Stimulated activated naive CD8-positive, alpha-beta T cell treated with anti-CD3 and anti-CD28 coated beads, Interleukin-15, amount 100 ng/mL, for 72 hours (primary cell): ENCODE measurements around the gene OVCA2.

Experiments
- ATAC-seq: fragments of 150-1000 bp; cut with Tn5 transposase; 2 replicates; pipeline ENCODE4 v1.10.0; 2021; ENCODE audit warnings: mild to moderate bottlenecking, moderate library complexity
- DNase-seq, 2 donors: peaks; one replicate each; pipeline ENCODE4 v3.0.0; 2021 to 2022
- H3K27ac Mint-ChIP-seq, 2 donors: one replicate each; pipeline ENCODE4 v1.8.0; 2022; ENCODE audit warnings: mild to moderate bottlenecking in 2 of 2, mixed read lengths in 2 of 2, moderate library complexity in 2 of 2
- H3K27me3 Mint-ChIP-seq: one replicate; pipeline ENCODE4 v1.8.0; 2022; ENCODE audit warnings: mixed read lengths
- H3K4me1 Mint-ChIP-seq: one replicate; pipeline ENCODE4 v1.8.0; 2022; ENCODE audit warnings: mild to moderate bottlenecking, mixed read lengths
- H3K4me3 Mint-ChIP-seq, 2 donors: one replicate each; pipeline ENCODE4 v1.8.0; 2022; ENCODE audit warnings: mild to moderate bottlenecking in 2 of 2, mixed read lengths in 2 of 2, moderate library complexity in 1 of 2
- H3K9me3 Mint-ChIP-seq, 2 donors: one replicate each; pipeline ENCODE4 v1.8.0; 2022; ENCODE audit warnings: mixed read lengths in 2 of 2

OVCA2 gene

DNA sequence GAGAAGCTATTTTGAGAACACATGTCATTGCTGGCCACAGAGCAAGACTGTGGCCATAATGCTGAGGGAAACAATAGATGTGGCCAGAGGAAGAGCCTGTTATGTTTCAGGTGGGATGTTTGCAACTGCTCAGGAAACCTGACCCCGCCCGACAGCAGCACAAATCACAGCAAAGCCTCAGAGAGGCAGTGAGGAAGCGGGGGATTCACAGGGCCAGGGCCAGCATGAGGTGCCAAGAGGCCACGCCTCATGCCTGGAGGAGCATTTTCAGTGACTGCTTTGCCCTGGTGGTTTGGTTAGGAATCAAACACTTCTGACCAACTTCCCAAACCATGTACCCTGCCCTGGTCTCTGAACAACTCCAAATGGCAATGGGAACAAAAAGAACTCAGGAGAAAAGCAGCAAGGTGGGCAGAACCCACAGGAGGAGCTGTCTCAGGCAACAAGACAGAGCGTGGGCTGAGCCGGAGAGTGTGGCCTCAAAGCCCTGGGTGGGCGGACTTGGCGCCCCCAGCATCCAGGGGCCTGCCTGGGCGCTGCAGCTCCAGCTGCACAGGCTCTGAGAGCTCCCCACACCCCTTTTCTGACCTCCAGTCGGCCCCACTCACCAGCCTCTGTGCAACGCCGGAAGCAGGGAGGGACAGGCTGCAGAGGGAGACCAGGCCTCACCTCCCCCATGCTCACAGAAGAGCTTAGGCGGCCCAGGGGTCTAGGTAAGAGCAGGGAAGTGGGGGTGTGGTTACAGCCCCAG is 33.7 kb downstream of the OVCA2 start:
- Mint-ChIP-seq H3K27ac (peak overlapping the region; percentile 52 to 81), H3K4me3 (peak overlapping the region in 1 of 2 donors; percentile 30), H3K4me1 (peaks cover 38% of the 10 kb centered on the region), H3K9me3 (no peaks in the 10 kb centered on the region), H3K27me3 (no peaks in the 10 kb centered on the region)
- ATAC-seq (no peak), DNase-seq (no peak)

DNA sequence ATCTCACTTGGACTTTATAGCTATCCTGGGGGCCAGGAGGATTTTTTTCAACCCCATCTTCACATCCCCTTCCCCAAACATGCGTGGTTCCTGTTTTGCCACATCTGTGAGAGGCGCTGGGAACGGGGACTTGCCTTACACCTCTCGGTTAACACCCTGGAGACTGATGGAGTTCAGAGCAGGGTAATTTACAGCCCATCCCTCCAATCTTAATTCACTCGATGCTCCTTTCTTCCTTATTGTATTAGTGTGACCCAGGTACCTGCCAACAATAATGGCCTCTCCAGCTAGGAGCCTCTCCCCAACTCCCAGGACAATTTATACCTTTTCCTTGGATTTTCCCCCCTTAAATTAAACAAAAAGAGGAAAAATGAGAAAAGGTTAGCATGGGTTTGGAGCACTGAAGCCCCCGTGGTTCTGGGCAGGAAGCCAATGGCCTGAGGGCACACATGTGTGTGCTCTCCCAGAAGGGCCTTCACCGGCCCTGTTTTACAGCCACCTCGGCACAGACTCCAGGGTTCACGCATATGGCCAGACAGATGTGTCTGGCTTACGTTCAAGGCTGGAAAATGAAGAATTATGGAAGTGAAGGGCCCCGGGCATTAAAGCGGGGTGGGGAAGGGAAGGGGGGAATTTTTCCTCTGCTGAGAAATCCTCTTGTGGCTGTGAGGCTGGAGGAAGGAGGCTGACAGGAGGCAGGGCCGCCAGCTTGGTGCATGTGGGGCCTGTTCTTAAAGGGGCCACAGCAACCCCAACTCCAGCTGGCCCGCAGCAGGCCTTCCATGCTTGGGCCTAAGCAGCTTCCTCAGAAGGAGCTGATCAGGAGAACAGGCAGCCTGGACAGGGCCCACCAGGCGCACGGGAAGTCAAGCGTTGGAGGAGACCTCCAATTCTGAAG is 34.5 kb downstream of the OVCA2 start:
- no peak for ATAC-seq
- Mint-ChIP-seq H3K27me3 (no peaks in the 10 kb centered on the region), H3K4me1 (peaks cover 29% of the 10 kb centered on the region), H3K4me3 (peak overlapping the region in 1 of 2 donors; percentile 38), H3K27ac (no peak overlapping the region), H3K9me3 (no peaks in the 10 kb centered on the region)
- no peak for DNase-seq

- Mint-ChIP-seq H3K9me3 (no peaks in the 10 kb centered on the region), H3K27ac (peak overlapping the region in 1 of 2 donors; percentile 54), H3K4me1 (peaks cover 29% of the 10 kb centered on the region), H3K27me3 (no peaks in the 10 kb centered on the region), H3K4me3 (no peak overlapping the region)
- no peak for ATAC-seq
- DNase-seq, result no peak
Measured at GRCh38 chr17:2077040-2077439, 35.2 kb downstream of the OVCA2 start.

- Mint-ChIP-seq H3K4me1 (peaks cover 41% of the 10 kb centered on the region), H3K9me3 (no peaks in the 10 kb centered on the region), H3K27ac (peak overlapping the region in 1 of 2 donors; percentile 8), H3K4me3 (no peak overlapping the region), H3K27me3 (no peaks in the 10 kb centered on the region)
- ATAC-seq (no peak), DNase-seq (no peak)
Measured at GRCh38 chr17:2081564-2081963, 39.7 kb downstream of the OVCA2 start.

DNA sequence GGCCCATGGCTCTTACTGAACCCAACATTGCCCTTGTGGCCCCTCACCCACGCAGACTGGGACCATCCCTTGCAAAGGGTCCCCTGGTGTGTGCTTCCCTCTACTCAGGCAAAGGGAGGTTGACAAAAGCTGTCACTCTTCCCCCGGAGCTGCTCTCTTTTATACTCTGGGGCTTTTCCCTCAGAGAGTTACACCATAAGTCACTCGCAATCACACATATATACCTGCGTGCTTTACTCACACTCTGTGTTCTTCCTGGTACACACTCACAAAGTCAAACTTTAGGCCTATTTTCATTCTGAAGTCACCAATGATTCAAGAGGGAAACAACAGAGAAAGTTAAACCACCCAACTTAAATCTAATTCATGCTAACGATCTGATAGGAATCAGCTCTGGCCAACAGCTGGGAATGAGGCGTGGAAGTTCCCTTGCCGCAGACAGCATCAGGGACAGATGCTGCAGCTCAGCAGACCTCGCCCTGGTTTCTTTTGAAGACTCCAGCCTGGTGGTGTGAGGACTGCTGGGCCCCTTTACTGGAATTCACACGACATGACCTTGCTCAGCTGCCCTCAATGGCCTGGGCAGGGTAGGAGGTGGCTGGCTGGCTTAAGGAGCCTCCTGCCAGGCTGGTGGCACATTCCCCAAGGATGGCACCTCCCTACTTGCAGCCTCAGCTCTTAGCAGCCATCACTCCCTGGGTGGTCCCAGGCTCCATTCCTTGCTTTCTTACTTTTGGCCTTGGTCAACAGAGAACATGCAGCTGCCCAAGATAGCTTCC is 40.4 kb downstream of the OVCA2 start:
- no peak for ATAC-seq
- no peaks in the 10 kb centered on the region for H3K27me3 Mint-ChIP-seq
- DNase-seq, result no peak
- no peaks in the 10 kb centered on the region for H3K9me3 Mint-ChIP-seq
- peaks cover 48% of the 10 kb centered on the region for H3K4me1 Mint-ChIP-seq
- no peak overlapping the region for H3K4me3 Mint-ChIP-seq
- peak overlapping the region in 1 of 2 donors; percentile 8 for H3K27ac Mint-ChIP-seq

DNA sequence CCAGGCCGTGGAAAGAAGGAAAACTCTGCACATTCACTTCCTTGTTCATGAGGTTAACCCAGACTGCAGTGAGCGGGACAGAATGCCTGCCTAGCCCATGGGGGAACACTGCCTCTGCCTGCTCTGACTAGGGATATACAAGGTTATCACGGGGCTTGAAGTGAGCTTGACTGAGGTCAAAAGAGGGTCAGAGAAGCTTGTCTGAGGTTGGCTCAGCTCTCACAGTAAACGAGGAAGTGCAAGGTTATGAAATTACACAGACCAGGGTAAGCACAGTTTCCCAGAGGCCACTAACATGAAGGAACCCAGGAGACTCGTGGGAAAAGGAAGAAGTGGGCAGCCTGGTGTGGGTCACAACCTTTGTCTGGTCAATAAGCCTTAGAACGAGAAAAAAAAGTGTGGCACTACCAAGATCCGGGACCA is 41.8 kb downstream of the OVCA2 start:
- Mint-ChIP-seq H3K4me1 (peaks cover 62% of the 10 kb centered on the region), H3K4me3 (no peak overlapping the region)

DNA sequence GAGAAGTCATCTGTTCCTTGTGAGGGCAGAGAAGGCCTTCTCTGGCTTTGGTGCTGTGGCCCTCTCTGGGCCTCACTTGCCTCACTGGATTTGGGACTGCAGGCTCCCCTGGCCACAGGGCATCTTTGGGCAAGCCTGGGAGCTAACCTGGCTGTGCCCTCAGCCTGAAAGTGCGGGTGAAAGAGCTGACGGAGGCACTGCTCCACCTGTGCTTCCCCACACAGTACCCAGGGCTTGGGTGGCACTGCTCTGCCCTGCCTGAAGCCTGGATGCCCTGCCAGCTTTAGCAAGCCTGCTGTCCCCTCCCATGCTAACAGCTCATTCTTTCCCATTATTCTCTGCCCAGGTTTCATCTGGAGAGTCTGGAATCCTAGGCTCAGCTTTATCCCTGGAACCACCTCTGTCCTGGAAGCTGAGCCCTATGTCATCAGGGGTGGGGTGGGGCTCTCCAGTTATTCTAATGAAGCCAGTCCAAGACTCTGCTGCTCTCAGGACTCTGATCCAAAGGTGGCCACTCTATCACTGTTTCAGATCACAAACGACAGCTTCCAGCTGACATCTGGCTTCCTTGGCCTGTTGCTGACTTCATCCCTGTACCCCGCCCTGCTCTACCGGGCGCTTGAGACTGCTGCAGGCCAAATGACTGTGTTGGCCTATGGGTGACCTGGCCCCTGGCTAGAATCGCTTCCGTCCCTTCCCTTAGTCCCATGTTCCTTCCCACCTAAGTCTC is 42.4 kb downstream of the OVCA2 start:
- DNase-seq (no peak), ATAC-seq (no peak)
- H3K27ac Mint-ChIP-seq, result peak overlapping the region in 1 of 2 donors; percentile 55
- no peaks in the 10 kb centered on the region for H3K27me3 Mint-ChIP-seq
- no peak overlapping the region for H3K4me3 Mint-ChIP-seq
- H3K9me3 Mint-ChIP-seq, result no peaks in the 10 kb centered on the region
- peaks cover 68% of the 10 kb centered on the region for H3K4me1 Mint-ChIP-seq

More for the DNA sequence above, 41.8 kb downstream of the OVCA2 start:
- DNase-seq (no peak), ATAC-seq (no peak)
- H3K9me3 Mint-ChIP-seq, result no peaks in the 10 kb centered on the region
- H3K27me3 Mint-ChIP-seq, result no peaks in the 10 kb centered on the region
- H3K27ac Mint-ChIP-seq, result no peak overlapping the region

- H3K4me1 Mint-ChIP-seq, result peaks cover 76% of the 10 kb centered on the region
Measured at GRCh38 chr17:2084766-2085647, 43.2 kb downstream of the OVCA2 start.

GRCh38 chr17:2085648-2085949 is 43.8 kb downstream of the OVCA2 start:
- DNase-seq (no peak), ATAC-seq (no peak)
- Mint-ChIP-seq H3K4me1 (peaks cover 82% of the 10 kb centered on the region), H3K27ac (no peak overlapping the region), H3K27me3 (no peaks in the 10 kb centered on the region), H3K9me3 (no peaks in the 10 kb centered on the region), H3K4me3 (no peak overlapping the region)

More at GRCh38 chr17:2084766-2085647, 43.2 kb downstream of the OVCA2 start:
- no peak overlapping the region for H3K4me3 Mint-ChIP-seq
- no peaks in the 10 kb centered on the region for H3K27me3 Mint-ChIP-seq
- H3K27ac Mint-ChIP-seq, result peak overlapping the region in 1 of 2 donors; percentile 15
- no peak for DNase-seq
- no peaks in the 10 kb centered on the region for H3K9me3 Mint-ChIP-seq
- no peak for ATAC-seq

GRCh38 chr17:2086306-2086705 is 44.5 kb downstream of the OVCA2 start:
- DNase-seq (no peak), ATAC-seq (no peak)
- Mint-ChIP-seq H3K9me3 (no peaks in the 10 kb centered on the region), H3K4me3 (no peak overlapping the region), H3K27me3 (no peaks in the 10 kb centered on the region), H3K27ac (peak overlapping the region in 1 of 2 donors; percentile 38), H3K4me1 (peaks cover 89% of the 10 kb centered on the region)

- peak; percentile 54 to 75 for DNase-seq
- Mint-ChIP-seq H3K4me1 (peaks cover 90% of the 10 kb centered on the region), H3K9me3 (no peaks in the 10 kb centered on the region), H3K27me3 (no peaks in the 10 kb centered on the region), H3K27ac (peak overlapping the region; percentile 22 to 68), H3K4me3 (peak overlapping the region; percentile 61 to 68)
- ATAC-seq, result peak; percentile 88
Measured at GRCh38 chr17:2087597-2088211, 45.9 kb downstream of the OVCA2 start.

GRCh38 chr17:2089021-2089422 is 47.2 kb downstream of the OVCA2 start:
- Mint-ChIP-seq H3K27ac (peak overlapping the region; percentile 67 to 95), H3K4me3 (peak overlapping the region; percentile 95 to 96), H3K9me3 (no peaks in the 10 kb centered on the region), H3K4me1 (peaks cover 83% of the 10 kb centered on the region), H3K27me3 (no peaks in the 10 kb centered on the region)
- ATAC-seq (peak; percentile 33), DNase-seq (no peak)

DNA sequence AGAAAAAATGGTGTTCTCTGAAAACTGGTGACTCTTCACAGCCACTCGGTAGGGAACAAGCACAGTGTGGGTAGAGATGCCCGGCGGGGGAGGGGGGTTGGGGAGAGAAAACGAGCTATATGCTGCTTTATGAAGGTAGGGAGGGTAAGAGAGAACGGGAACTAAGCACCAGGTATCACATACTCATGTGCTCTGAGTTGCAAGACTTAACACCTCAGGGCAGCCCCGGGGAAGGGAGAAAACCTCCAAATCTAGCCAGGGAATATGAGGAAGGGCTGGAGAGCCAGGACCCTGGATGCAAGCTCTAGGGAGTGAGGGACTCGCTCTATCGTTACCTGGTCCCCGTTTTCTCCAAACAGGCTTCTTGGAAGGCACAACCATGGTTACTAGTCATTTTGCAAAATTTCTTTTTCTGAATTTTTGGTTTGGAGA is 48.4 kb downstream of the OVCA2 start:
- peak overlapping the region in 1 of 2 donors; percentile 95 for H3K27ac Mint-ChIP-seq

More for the DNA sequence above, 48.4 kb downstream of the OVCA2 start:
- H3K4me1 Mint-ChIP-seq, result peaks cover 71% of the 10 kb centered on the region
- H3K4me3 Mint-ChIP-seq, result peak overlapping the region; percentile 95 to 96
- no peaks in the 10 kb centered on the region for H3K27me3 Mint-ChIP-seq
- ATAC-seq (no peak), DNase-seq (no peak)
- H3K9me3 Mint-ChIP-seq, result no peaks in the 10 kb centered on the region
